NCI-H146 treated with DMSO at 0.1 percent for 48 hours (cell line): ENCODE data around the gene KCNIP4.

Experiments
- DNase-seq: peaks from one replicate; lab custom pipeline; 2025; ENCODE audit not compliant: unreplicated experiment; lab: John Stamatoyannopoulos, UW

Gene KCNIP4

DNA sequence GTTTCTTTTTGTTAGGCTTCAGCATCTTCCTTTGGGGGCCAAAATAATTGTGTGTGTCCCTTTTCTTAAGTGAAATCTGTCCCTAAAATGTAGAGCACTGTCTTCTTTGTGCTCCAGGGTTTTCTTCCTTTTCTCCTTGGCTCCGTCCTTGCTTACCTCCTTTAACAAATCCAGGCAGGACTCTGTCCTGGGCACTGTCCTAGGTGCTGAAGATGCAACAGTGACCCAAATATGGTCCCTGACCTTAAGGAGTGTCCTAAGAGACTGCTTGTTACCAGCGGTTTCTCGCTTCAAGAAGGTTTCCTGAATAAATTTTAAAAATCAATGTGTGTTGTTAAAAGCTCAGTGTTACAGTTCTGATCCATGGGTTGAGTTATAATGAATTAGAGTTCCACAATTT lies 471.8 kb downstream of the KCNIP4 start:
- DNase-seq, result no peak

- DNase-seq, result no peak
Measured at GRCh38 chr4:21474195-21474594, 474.4 kb downstream of the KCNIP4 start.

DNA sequence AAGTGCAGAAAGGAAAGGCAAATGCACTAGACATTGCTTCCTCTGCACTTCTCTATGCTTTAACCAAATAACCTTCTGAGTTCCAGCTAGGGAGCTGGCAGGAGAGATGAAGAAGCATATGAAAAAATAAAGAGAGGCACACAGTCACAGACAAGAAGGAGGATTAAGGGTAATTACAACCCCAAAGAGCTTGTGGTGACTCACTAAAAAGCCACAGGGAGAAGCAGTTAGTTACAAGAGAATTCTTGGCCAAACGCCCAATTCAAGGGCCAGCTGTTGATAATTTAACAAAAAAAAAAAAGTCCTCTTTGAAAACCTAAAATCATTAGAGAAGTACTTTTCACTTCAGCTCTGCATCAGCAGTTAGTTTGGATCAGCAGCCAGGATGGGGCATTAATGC lies 478.0 kb downstream of the KCNIP4 start:
- no peak for DNase-seq

GRCh38 chr4:21469438-21470300 lies 478.9 kb downstream of the KCNIP4 start:
- DNase-seq, result no peak

DNA sequence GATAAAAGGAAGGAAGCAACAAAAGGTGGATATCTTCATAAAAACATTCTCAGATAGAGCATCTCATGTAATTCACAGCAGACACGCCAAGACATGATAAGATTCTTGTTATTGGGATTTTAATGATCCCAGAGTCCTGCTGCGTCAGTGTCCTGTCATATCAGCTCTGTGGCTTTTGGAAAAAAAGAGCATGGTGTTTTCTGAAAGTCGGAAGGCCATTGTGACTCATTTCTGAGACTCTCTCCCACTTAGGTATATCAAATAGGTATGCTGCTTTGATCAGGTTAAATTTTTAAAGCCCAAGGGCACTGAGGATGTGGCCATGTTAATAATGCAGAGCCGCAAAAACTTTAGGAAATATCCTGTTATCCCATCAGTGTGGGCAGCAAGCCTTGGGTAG lies 481.0 kb downstream of the KCNIP4 start:
- no peak for DNase-seq

GRCh38 chr4:21457086-21457840 lies 491.3 kb downstream of the KCNIP4 start:
- no peak for DNase-seq

- no peak for DNase-seq
Measured at GRCh38 chr4:21454831-21455230, 493.7 kb downstream of the KCNIP4 start.

DNA sequence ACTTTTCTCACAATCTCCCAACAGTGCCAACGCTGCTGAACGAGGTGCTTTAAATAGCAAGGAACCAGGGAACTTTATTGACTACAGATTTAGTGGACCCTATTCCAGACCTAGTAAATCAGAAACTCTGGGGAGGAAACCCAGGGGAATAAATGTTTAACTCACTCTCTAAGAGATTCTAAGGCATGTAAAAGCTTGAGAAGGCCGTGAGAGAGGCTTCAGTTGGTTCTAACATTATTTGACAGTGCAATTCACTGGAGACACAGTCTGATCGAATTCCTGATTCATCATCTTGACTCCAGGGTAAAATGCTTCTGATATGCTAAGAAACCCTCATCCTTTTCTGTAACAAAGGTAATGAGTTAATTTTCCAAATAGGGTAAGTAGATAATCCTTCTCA lies 494.4 kb downstream of the KCNIP4 start:
- DNase-seq, result no peak

DNA sequence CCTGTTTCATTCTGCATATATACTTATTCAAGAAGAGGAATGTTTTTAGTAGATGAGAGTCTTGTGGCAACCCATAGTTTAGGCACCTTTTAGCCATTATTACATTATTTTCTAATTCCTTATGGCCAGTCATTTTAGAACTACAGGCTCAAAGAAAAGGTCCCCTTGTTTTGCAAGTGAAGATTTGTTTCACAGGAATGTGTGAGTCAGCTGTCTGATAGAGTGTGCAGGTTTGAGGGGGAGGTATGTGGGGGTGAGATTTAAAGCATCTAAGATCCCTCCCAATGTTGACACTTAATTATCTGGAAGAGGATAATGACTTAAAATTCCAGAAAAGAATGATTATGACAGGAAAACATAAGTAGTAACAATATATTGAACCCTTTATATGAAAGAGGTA lies 495.6 kb downstream of the KCNIP4 start:
- DNase-seq, result no peak

GRCh38 chr4:21451032-21451431 lies 497.5 kb downstream of the KCNIP4 start:
- DNase-seq, result no peak

GRCh38 chr4:21450331-21450730 lies 498.2 kb downstream of the KCNIP4 start:
- DNase-seq, result no peak

- no peak for DNase-seq
Measured at GRCh38 chr4:21447301-21448054, 501.1 kb downstream of the KCNIP4 start.

GRCh38 chr4:21420166-21420565 lies 528.4 kb downstream of the KCNIP4 start:
- DNase-seq, result no peak

DNA sequence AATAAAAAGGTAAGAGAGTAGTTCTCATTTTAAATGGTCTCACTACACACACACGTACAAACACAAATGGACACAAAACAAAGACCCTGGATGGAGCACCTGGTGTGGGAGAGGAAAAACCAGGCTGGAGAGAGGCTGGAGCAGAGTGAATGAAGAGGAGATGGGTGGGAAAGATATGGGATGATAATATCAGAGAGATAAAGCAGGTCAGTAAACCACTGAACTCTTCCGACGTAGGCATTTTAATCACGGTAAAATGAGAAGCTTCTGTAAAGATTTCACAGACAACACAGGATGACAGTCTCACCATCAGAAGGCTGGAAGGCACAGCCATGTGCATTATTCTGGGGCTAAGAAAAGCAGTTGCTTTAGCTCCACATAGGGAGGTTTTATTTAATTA lies 532.8 kb downstream of the KCNIP4 start:
- DNase-seq, result no peak

DNA sequence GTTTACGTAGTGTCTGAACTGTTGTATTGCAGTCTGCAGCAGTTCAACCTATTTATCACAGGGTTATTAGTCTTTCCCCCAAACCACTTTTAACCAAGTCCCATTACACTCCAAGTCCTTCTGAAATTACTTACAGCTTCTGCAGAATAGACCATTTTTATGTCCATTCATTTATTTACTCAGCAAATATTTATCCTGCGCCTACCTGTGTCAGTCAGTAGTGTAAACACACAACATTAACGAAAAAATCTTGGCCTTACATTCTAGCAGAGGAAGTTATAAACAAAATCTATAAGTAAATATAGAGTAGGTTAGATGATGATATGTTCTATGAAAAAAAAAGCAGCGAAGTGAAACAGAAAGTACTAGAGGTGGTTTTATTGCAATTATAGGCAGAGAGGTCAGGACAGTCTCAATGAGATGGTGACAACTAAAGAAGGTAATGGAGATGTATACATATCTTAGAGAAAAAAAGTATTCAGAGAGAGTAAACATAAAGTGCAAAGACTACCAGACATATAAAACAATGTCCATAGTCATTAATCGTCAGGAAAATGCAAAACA lies 534.7 kb downstream of the KCNIP4 start:
- DNase-seq, result no peak

- DNase-seq, result no peak
Measured at GRCh38 chr4:21411086-21411485, 537.5 kb downstream of the KCNIP4 start.

DNA sequence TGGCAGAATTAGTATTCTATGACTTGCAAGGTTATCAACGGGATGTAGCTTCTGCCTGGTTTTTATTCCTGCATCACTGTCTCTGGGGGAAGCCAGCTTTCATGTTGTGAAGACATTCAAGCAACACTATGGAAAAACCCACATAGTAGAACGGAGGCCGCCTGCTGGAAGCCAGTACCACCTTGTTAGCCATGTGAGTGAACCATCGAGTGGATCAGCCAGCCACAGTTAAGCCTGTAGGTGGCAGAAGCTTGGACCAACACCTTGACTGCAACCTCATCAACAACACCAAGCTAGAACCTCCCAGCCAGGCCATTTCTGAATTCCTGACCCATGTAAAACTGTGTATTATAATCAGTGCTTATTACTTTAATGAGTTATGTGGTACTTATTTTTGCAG lies 538.2 kb downstream of the KCNIP4 start:
- DNase-seq, result no peak

DNA sequence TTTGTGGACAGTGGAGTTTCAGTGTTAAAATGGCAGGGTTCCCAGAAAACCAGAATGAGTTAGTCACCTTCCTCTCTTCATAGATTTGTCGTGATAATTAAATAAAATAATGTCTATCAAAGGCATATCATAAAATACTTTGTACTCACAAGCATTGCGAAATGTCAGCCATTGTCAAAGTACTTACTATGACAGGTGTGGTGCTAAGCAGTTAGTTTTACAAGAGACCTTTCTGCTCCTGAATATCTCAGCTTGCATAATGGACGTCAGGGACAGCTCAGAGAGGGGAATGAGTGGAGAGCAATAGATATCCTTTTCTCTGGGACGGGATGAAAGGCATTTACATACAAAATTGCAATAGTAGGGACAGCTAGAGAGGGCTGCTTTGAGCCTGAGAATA lies 560.9 kb downstream of the KCNIP4 start:
- no peak for DNase-seq

DNA sequence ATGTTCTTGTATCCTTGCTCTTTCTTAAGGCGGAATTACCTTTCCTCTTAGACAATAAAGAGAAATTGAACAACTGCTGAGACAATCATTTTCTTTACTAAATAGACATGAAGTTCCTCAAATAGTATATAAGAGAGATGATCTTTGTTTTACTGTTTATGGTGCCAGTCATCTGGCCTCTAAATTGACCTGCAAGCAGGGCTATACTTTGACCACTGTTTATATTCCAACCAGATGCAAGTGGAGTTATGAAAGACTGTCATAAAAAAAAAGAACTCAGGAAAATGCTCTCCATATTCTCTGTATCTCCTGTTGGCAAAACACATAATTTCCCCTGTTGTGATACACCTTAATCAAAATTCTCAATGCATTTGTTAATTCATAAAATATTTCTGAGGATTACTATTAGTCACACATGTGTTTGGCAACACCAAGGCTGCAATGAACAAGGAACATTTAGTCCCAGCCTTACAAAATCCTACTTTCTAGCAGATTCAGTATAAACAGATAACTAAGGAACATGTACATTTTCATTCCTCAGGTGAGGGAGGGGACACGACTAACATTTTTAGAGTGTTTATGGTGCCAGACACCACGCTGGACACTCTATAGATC lies 562.3 kb downstream of the KCNIP4 start:
- DNase-seq, result no peak

DNA sequence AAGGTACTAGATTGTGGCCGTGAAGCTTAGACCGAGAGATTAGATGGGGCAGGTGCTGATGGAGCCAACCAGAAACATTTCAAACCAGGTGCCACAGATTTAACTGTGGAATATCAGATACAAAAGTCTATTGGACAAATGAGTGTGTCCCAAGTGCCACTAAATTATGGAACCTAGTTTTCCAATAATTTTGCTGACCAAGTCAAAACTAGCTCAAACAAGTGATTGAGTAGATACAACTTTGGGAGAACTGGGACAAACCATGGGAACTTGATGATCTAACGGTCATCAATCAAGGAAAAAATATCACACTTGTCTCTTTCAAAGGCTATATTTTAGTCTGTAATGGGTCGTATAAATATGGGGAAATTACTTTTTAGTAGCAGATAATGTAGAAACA lies 562.9 kb downstream of the KCNIP4 start:
- DNase-seq, result no peak

DNA sequence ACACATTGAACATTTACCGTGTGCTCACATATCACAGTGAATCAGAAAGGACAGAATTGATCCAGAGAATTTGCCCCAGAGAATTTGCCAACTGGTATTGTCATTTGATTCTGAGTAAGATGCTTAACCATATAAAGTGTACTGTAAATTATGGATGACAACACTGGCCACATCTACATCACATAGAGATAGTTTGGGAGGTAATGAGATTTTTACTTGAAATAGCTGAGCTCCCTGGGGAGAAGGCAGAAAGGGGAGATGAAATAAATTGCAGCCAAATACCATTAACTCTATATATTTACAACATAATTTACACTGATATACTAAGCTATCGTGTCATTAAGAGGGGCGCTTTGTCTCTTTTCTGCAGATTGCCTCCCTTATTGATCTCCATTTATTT lies 564.0 kb downstream of the KCNIP4 start:
- DNase-seq, result no peak
